Liver (tissue), 3 donors: ENCODE data around the gene MUC15.

Source experiments
- EGR1 ChIP-seq, 2 donors: IDR thresholded peaks; 2 replicates each; pipeline ENCODE4 v1.6.1; 2016 to 2018; ENCODE audit warnings: antibody characterized with exemption in 2 of 2, low read depth in 2 of 2
- GABPA ChIP-seq, 2 donors: IDR thresholded peaks in 1 of 2; conservative IDR thresholded peaks in 1 of 2; 2 replicates each; pipeline ENCODE4 v1.6.1; 2016; ENCODE audit warnings: antibody characterized with exemption in 2 of 2, mild to moderate bottlenecking in 1 of 2, moderate library complexity in 1 of 2
- JUND ChIP-seq, 2 donors: IDR thresholded peaks; 2 replicates each; pipeline ENCODE4 v1.6.1; 2016; ENCODE audit warnings: antibody characterized with exemption in 2 of 2
- RAD21 ChIP-seq, 2 donors: IDR thresholded peaks; 2 replicates each; pipeline ENCODE4 v1.6.1; 2016; ENCODE audit warnings: antibody characterized with exemption in 2 of 2, mild to moderate bottlenecking in 2 of 2
- SP1 ChIP-seq: IDR thresholded peaks from 2 replicates; pipeline ENCODE4 v1.6.1; 2018; ENCODE audit warnings: antibody characterized with exemption, mild to moderate bottlenecking
- TAF1 ChIP-seq: conservative IDR thresholded peaks from 2 replicates; pipeline ENCODE4 v1.6.1; 2016; ENCODE audit warnings: antibody characterized with exemption, mild to moderate bottlenecking
- YY1 ChIP-seq: IDR thresholded peaks from 2 replicates; pipeline ENCODE4 v1.6.1; 2016; ENCODE audit warnings: antibody characterized with exemption, mild to moderate bottlenecking
- TF ChIP-seq, protein P1 (sequence below): fragments of 150-350 bp; IDR thresholded peaks from 2 replicates; pipeline ENCODE4 v1.5.1; 2017; ENCODE audit warnings: improper control_type of control experiment, low read depth, low read length; ENCODE audit not compliant: missing input control
- TF ChIP-seq, protein P2 (sequence below): IDR thresholded peaks from 2 replicates; pipeline ENCODE4 v1.6.1; 2016; ENCODE audit warnings: antibody characterized with exemption
- TF ChIP-seq, protein P3 (sequence below): IDR thresholded peaks from 2 replicates; pipeline ENCODE4 v1.6.1; 2016; ENCODE audit warnings: antibody characterized with exemption
- donor health status: healthy.
- donor health status: healthy.

DNA sequence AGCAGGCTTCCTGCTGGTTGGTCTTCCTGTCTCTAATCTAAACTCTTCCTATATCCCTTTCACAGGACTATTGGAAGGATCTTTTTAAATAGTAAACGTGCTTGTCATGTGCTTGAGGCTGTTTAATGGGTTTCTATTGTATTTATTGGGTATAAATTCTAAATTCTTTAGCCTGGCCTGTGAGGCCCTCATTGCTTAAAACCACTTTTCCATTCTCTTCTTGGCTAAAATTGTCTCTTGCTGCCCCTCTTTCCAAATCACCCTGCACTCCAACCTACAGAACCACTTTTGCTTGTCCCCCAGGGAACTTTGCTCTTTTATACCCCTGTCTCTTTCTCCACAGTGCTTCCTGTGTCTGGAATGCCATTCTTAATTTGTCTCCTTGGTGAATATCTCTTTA lies 46.4 kb upstream of the MUC15 start:
- TF ChIP-seq, protein P1, sequence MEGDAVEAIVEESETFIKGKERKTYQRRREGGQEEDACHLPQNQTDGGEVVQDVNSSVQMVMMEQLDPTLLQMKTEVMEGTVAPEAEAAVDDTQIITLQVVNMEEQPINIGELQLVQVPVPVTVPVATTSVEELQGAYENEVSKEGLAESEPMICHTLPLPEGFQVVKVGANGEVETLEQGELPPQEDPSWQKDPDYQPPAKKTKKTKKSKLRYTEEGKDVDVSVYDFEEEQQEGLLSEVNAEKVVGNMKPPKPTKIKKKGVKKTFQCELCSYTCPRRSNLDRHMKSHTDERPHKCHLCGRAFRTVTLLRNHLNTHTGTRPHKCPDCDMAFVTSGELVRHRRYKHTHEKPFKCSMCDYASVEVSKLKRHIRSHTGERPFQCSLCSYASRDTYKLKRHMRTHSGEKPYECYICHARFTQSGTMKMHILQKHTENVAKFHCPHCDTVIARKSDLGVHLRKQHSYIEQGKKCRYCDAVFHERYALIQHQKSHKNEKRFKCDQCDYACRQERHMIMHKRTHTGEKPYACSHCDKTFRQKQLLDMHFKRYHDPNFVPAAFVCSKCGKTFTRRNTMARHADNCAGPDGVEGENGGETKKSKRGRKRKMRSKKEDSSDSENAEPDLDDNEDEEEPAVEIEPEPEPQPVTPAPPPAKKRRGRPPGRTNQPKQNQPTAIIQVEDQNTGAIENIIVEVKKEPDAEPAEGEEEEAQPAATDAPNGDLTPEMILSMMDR: no peak
- TF ChIP-seq YY1 (no peak), RAD21 (IDR thresholded peaks at IDR 0.05) (no peak), EGR1 (IDR thresholded peaks at IDR 0.05; ENCODE audit: low read depth in 2 of 2) (no peak), JUND (IDR thresholded peaks at IDR 0.05) (no peak), SP1 (no peak), GABPA (IDR thresholded peaks at IDR 0.05 in 1 of 2, conservative IDR thresholded peaks at IDR 0.05 in 1 of 2) (no peak), TAF1 (no peak)
- TF ChIP-seq, protein P2, sequence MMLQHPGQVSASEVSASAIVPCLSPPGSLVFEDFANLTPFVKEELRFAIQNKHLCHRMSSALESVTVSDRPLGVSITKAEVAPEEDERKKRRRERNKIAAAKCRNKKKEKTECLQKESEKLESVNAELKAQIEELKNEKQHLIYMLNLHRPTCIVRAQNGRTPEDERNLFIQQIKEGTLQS: no peak
- TF ChIP-seq, protein P3, sequence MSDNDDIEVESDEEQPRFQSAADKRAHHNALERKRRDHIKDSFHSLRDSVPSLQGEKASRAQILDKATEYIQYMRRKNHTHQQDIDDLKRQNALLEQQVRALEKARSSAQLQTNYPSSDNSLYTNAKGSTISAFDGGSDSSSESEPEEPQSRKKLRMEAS: no peak
